MCF 10A (cell line): Measurements from ENCODE around the gene SLC9A1. TPM values are rescaled to one million over a fixed set of nuclear protein-coding genes. Genes with fewer than 3 reads are reported as not detected.

ENCODE experiments used
- BruUV-seq: library from RNA; stranded (reverse); fragments of 400-500 nt; replicated peaks from 2 replicates; lab custom pipeline; 2021; lab: Mats Ljungman, UMichigan
- CTCF ChIA-PET: fragments of 300-600 bp; sonication (Branson Sonifier 250); formaldehyde crosslinking; extraction: SDS; loops from one replicate; lab custom pipeline; 2021; ENCODE audit warnings: antibody characterized with exemption, inconsistent platforms; lab: Yijun Ruan, JAX
- POLR2A ChIA-PET: fragments of 300-600, 350-650 bp; sonication (Branson Sonifier 250); formaldehyde crosslinking; extraction: SDS; loops from one replicate; lab custom pipeline; 2020; ENCODE audit warnings: antibody characterized with exemption, inconsistent platforms; lab: Yijun Ruan, JAX
- DNase-seq: peaks from one replicate; pipeline ENCODE4 v3.0.0-alpha.2; 2018; ENCODE audit not compliant: unreplicated experiment
- H3K27ac Mint-ChIP-seq: one replicate; pipeline ENCODE4 v1.8.0; 2022; ENCODE audit warnings: mild to moderate bottlenecking, low read depth, mixed read lengths; ENCODE audit not compliant: unreplicated experiment
- H3K27me3 Mint-ChIP-seq: one replicate; pipeline ENCODE4 v1.8.0; 2022; ENCODE audit warnings: mixed read lengths; ENCODE audit not compliant: insufficient read depth, unreplicated experiment
- H3K36me3 Mint-ChIP-seq: one replicate; pipeline ENCODE4 v1.8.0; 2022; ENCODE audit warnings: mild to moderate bottlenecking, moderate library complexity, mixed read lengths; ENCODE audit not compliant: insufficient read depth, unreplicated experiment
- H3K4me1 Mint-ChIP-seq: one replicate; pipeline ENCODE4 v1.8.0; 2022; ENCODE audit warnings: mixed read lengths; ENCODE audit not compliant: insufficient read depth, unreplicated experiment
- H3K4me3 Mint-ChIP-seq: one replicate; pipeline ENCODE4 v1.8.0; 2022; ENCODE audit warnings: mild to moderate bottlenecking, moderate library complexity, mixed read lengths; ENCODE audit not compliant: unreplicated experiment
- H3K9me3 Mint-ChIP-seq: one replicate; pipeline ENCODE4 v1.8.0; 2022; ENCODE audit warnings: mixed read lengths; ENCODE audit not compliant: unreplicated experiment
- intact Hi-C: fragments of 100-400 bp; cut with micrococcal nuclease; formaldehyde crosslinking; loops from 2 replicates; pipeline ENCODE4 v1.14.1; 2022
- total RNA-seq: library from RNA; stranded (reverse); gene quantifications from 2 replicates; pipeline ENCODE4 v1.2.3, GENCODE V29; 2022
- TF ChIP-seq, protein P1 (sequence below): fragments of 200-600 bp; IDR thresholded peaks from one replicate; pipeline ENCODE4 v1.8.0; 2022; ENCODE audit warnings: antibody characterized with exemption, mild to moderate bottlenecking; ENCODE audit not compliant: unreplicated experiment

Gene SLC9A1
- total RNA-seq, 1 experiment from 2014 or later: 88.8 TPM

GRCh38 chr1:27057801-27058625 lies 96.9 kb downstream of the SLC9A1 start:
- ChIA-PET POLR2A (no interaction called here), CTCF (interaction anchor here (1.0 to 2.3 kb wide), 4 partner anchors 12 to 238 kb away, joined by 4 to 13 read pairs (median 4); no protein-coding TSS in a partner anchor)
- intact Hi-C loops: no loop called here
- no peaks in the 10 kb centered on the region for H3K4me1 Mint-ChIP-seq
- H3K4me3 Mint-ChIP-seq: no peak overlapping the region
- TF ChIP-seq, protein P1, sequence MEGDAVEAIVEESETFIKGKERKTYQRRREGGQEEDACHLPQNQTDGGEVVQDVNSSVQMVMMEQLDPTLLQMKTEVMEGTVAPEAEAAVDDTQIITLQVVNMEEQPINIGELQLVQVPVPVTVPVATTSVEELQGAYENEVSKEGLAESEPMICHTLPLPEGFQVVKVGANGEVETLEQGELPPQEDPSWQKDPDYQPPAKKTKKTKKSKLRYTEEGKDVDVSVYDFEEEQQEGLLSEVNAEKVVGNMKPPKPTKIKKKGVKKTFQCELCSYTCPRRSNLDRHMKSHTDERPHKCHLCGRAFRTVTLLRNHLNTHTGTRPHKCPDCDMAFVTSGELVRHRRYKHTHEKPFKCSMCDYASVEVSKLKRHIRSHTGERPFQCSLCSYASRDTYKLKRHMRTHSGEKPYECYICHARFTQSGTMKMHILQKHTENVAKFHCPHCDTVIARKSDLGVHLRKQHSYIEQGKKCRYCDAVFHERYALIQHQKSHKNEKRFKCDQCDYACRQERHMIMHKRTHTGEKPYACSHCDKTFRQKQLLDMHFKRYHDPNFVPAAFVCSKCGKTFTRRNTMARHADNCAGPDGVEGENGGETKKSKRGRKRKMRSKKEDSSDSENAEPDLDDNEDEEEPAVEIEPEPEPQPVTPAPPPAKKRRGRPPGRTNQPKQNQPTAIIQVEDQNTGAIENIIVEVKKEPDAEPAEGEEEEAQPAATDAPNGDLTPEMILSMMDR: no peak
- H3K27ac Mint-ChIP-seq: no peak overlapping the region
- H3K27me3 Mint-ChIP-seq: no peaks in the 10 kb centered on the region
- no peaks in the 10 kb centered on the region for H3K9me3 Mint-ChIP-seq
- no peak for DNase-seq
- H3K36me3 Mint-ChIP-seq: no peaks in the 10 kb centered on the region
- BruUV-seq: no TSS peak

DNA sequence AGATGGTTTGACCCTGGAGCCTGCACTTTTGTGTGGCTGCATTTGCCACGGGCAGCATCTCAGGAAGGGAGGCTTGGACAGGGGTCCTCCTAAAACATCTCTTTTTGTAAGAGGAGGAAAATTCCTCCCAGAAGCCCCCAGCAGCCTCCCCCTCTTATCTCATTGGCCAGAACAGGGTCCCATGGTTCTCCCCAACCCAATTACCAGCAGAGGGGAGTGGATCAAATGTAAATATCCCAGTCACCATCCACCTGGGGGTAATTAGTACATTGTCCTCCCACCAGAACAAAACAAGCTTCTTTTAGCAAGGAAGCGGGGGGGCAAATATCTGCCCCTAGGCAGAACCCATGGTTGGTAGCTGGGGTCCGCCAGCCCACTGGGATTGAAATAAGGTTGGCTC lies 97.5 kb downstream of the SLC9A1 start:
- intact Hi-C loops: no loop called here
- ChIA-PET CTCF (interaction anchor here (1.0 to 2.3 kb wide), 4 partner anchors 12 to 239 kb away, joined by 4 to 13 read pairs (median 4); no protein-coding TSS in a partner anchor), POLR2A (no interaction called here)
- Mint-ChIP-seq H3K36me3 (peaks cover 5% of the 10 kb centered on the region), H3K9me3 (no peaks in the 10 kb centered on the region), H3K27ac (no peak overlapping the region), H3K4me1 (no peaks in the 10 kb centered on the region), H3K27me3 (no peaks in the 10 kb centered on the region), H3K4me3 (no peak overlapping the region)
- no peak for DNase-seq
- TF ChIP-seq, protein P1: no peak
- no TSS peak for BruUV-seq

GRCh38 chr1:27053977-27054753 lies 100.8 kb downstream of the SLC9A1 start:
- no peaks in the 10 kb centered on the region for H3K27me3 Mint-ChIP-seq
- BruUV-seq: no TSS peak
- no peak for DNase-seq
- TF ChIP-seq, protein P1: no peak
- H3K4me1 Mint-ChIP-seq: no peaks in the 10 kb centered on the region
- peaks cover 6% of the 10 kb centered on the region for H3K36me3 Mint-ChIP-seq
- ChIA-PET CTCF (interaction anchor here (0.5 to 13.3 kb wide), 6 partner anchors 9 to 116 kb away, joined by 3 to 345 read pairs (median 4); no protein-coding TSS in a partner anchor), POLR2A (no interaction called here)
- intact Hi-C loops: no loop called here
- no peaks in the 10 kb centered on the region for H3K9me3 Mint-ChIP-seq
- no peak overlapping the region for H3K4me3 Mint-ChIP-seq
- no peak overlapping the region for H3K27ac Mint-ChIP-seq

DNA sequence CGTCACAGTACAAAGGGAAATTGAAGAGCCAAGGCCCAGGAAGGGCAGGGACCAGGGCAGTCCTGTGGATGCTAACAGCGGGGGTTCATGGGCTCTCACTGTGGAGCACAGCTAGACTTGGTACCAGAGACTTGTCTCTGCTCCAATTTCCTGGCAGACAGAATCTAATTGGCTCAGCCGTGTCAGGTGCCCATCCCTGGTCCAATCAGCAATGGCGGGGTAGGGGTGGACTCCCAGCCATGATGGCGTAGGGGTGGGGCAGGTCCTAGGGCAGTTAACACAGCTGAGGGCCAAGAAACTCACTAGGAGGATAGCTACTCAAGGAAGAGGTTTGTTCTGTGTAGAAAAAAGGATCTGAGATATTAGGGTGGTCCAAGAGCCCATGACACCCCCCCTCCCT lies 102.4 kb downstream of the SLC9A1 start:
- H3K4me3 Mint-ChIP-seq: no peak overlapping the region
- ChIA-PET CTCF (interaction anchor here (13.3 kb wide), 1 partner anchor 41 kb away, joined by 345 read pairs; no protein-coding TSS in a partner anchor), POLR2A (no interaction called here)
- H3K27me3 Mint-ChIP-seq: no peaks in the 10 kb centered on the region
- no peaks in the 10 kb centered on the region for H3K9me3 Mint-ChIP-seq
- H3K36me3 Mint-ChIP-seq: peaks cover 6% of the 10 kb centered on the region
- H3K27ac Mint-ChIP-seq: no peak overlapping the region
- H3K4me1 Mint-ChIP-seq: no peaks in the 10 kb centered on the region
- no TSS peak for BruUV-seq
- TF ChIP-seq, protein P1: no peak
- no peak for DNase-seq
- intact Hi-C loops: no loop called here
